ENCODE data around the gene ATAD1. TPM values are rescaled to one million over a fixed set of nuclear protein-coding genes. Genes with fewer than 3 reads are reported as not detected.
"Not testable (repeated sequence)": the region's sequence is repeated elsewhere in the genome, so short reads cannot be mapped to it uniquely, and the experiment has no call there.

Gene ATAD1
- total and polyA plus RNA-seq, 9 of the 15 experiments (the other 6 are each of a cell fraction or from before 2014, with no cell fraction given), result 11.3 to 33.8 (median 27.3) TPM

- BruUV-seq (replicated peaks), result no TSS peak
- Histone ChIP-seq H3K9ac (ENCODE audit: insufficient read depth in 1 of 2, low read depth in 2 of 2, low read length in 2 of 2) (no peak overlapping the region), H3K27me3 (ENCODE audit: control insufficient read depth in 2 of 2, insufficient read depth in 2 of 2, low read length in 2 of 2) (no peaks in the 10 kb centered on the region), H3K9me1 (ENCODE audit: control insufficient read depth, insufficient read depth, low read length) (no peaks in the 10 kb centered on the region), H3K27ac (ENCODE audit: extremely low read depth, low read depth, low read length) (no peak overlapping the region), H3K4me1 (replicated peaks in 1 of 2; ENCODE audit: control insufficient read depth in 2 of 2, insufficient read depth in 2 of 2, low read length in 2 of 2) (no peaks in the 10 kb centered on the region), H3K79me2 (ENCODE audit: control insufficient read depth, insufficient read depth, low read length) (no peaks in the 10 kb centered on the region), H3K4me2 (ENCODE audit: insufficient read depth, low read length) (no peak overlapping the region), H4K20me1 (replicated peaks; ENCODE audit: control insufficient read depth, insufficient read depth, low read length) (no peaks in the 10 kb centered on the region), H3K9me3 (replicated peaks; ENCODE audit: control insufficient read depth, insufficient read depth, low read depth, low read length) (no peaks in the 10 kb centered on the region), H3K4me3 (no peak overlapping the region), H3K36me3 (ENCODE audit: control insufficient read depth, insufficient read depth, low read length) (no peaks in the 10 kb centered on the region), H2AFZ (ENCODE audit: low read depth, low read length) (no peak overlapping the region)
- intact Hi-C loops (cut with micrococcal nuclease), result no loop called here
- ChIA-PET CTCF (ENCODE audit: low intra/inter-chr PET ratio) (interaction anchor here (0.6 kb wide), 1 partner anchor 632 kb away, joined by 4 read pairs; no protein-coding TSS in a partner anchor), POLR2A (interaction anchor here (0.7 kb wide), 1 partner anchor 12 kb away, joined by 3 read pairs; no protein-coding TSS in a partner anchor)
- ATAC-seq, result no peak
- TF ChIP-seq FOS (IDR thresholded peaks at IDR 0.05; ENCODE audit: extremely low read depth, insufficient read length) (no peak), E2F1 (CRISPR knock-in tag; IDR thresholded peaks at IDR 0.05) (no peak), YBX1 (IDR thresholded peaks at IDR 0.05) (no peak), ZFP36 (IDR thresholded peaks at IDR 0.05; ENCODE audit: low read depth, low read length, partially characterized antibody) (no peak)
- FAIRE-seq, result no peak
- no peak for DNase-seq (ENCODE audit: extremely low read depth in 1 of 4, low spot score in 3 of 4)
- in situ Hi-C loops (cut with MboI), result no loop called here
Measured at GRCh38 chr10:87849001-87849400, 31.0 kb upstream of the ATAD1 start.

DNA sequence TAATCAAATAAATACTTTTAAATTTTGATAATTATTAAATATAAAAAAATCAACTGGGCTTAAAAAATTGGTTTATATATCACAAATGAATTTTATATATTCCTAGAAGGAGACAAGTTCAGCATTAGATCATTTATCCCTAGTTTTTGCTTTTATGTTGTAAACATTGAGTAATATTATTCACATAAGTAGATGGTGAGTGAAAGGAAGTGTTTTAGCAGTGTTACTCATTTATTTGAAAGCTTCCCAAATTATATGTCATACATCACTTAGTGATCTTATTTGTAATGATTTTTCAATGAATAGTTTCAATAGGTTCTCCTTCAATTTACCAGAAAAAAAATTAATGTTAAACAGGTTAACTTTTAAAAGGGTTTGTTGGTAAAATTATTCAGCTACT lies 29.5 kb upstream of the ATAD1 start:
- H3K36me3 ChIP-seq (ENCODE audit: control insufficient read depth, insufficient read depth, low read length), result no peaks in the 10 kb centered on the region
- DNase-seq (ENCODE audit: extremely low read depth in 1 of 4, low spot score in 3 of 4), result no peak
- H4K20me1 ChIP-seq (replicated peaks; ENCODE audit: control insufficient read depth, insufficient read depth, low read length), result no peaks in the 10 kb centered on the region
- ChIA-PET POLR2A (no interaction called here), CTCF (ENCODE audit: low intra/inter-chr PET ratio) (no interaction called here)
- no peaks in the 10 kb centered on the region for H3K27me3 ChIP-seq (ENCODE audit: control insufficient read depth in 2 of 2, insufficient read depth in 2 of 2, low read length in 2 of 2)
- in situ Hi-C loops (cut with MboI) (no loop called here), intact Hi-C loops (cut with micrococcal nuclease) (no loop called here)
- no peak for TF ChIP-seq PRMT5 (CRISPR knock-in tag; IDR thresholded peaks at IDR 0.05)
- TF ChIP-seq OTX1 (CRISPR knock-in tag; IDR thresholded peaks at IDR 0.05), result no peak
- TF ChIP-seq MAFG (tag; conservative IDR thresholded peaks at IDR 0.05), result no peak
- TF ChIP-seq E2F5 (CRISPR knock-in tag; IDR thresholded peaks at IDR 0.05), result no peak
- no peak for TF ChIP-seq BHLHE40 (IDR thresholded peaks at IDR 0.05; ENCODE audit: low read length)
- no peak overlapping the region for H3K4me3 ChIP-seq
- no peak overlapping the region for H3K27ac ChIP-seq (ENCODE audit: extremely low read depth, low read depth, low read length)
- no peak for FAIRE-seq
- no TSS peak for BruUV-seq (replicated peaks)
- no peak overlapping the region for H3K4me2 ChIP-seq (ENCODE audit: insufficient read depth, low read length)
- H2AFZ ChIP-seq (ENCODE audit: low read depth, low read length), result no peak overlapping the region
- H3K4me1 ChIP-seq (replicated peaks in 1 of 2; ENCODE audit: control insufficient read depth in 2 of 2, insufficient read depth in 2 of 2, low read length in 2 of 2), result no peaks in the 10 kb centered on the region
- H3K9ac ChIP-seq (ENCODE audit: insufficient read depth in 1 of 2, low read depth in 2 of 2, low read length in 2 of 2), result no peak overlapping the region
- ATAC-seq, result no peak
- H3K9me3 ChIP-seq (replicated peaks; ENCODE audit: control insufficient read depth, insufficient read depth, low read depth, low read length), result no peaks in the 10 kb centered on the region
- no peaks in the 10 kb centered on the region for H3K9me1 ChIP-seq (ENCODE audit: control insufficient read depth, insufficient read depth, low read length)
- no peaks in the 10 kb centered on the region for H3K79me2 ChIP-seq (ENCODE audit: control insufficient read depth, insufficient read depth, low read length)

DNA sequence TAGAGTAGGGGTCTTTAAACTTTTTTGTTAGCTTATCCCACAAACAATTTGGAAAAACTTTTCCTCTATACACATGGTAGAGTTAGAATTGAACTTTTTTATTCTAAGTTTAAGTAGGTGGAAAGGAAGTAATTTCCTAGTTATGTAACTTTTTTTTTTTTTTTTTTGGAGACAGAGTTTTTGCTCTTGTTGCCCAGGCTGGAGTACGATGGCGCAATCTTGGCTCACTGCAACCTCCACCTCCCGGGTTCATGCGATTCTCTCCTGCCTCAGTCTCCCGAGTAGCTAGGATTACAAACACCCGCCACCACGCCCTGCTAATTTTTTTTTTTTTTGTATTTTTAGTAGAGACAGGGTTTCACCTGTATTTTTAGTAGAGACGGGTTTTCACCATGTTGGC lies 28.7 kb upstream of the ATAD1 start:
- H3K9me3 ChIP-seq (replicated peaks; ENCODE audit: control insufficient read depth, insufficient read depth, low read depth, low read length); H3K79me2 ChIP-seq (ENCODE audit: control insufficient read depth, insufficient read depth, low read length); H3K4me1 ChIP-seq (replicated peaks in 1 of 2; ENCODE audit: control insufficient read depth in 2 of 2, insufficient read depth in 2 of 2, low read length in 2 of 2); H3K4me3 ChIP-seq; H3K4me2 ChIP-seq (ENCODE audit: insufficient read depth, low read length); intact Hi-C loops (cut with micrococcal nuclease); H3K9ac ChIP-seq (ENCODE audit: insufficient read depth in 1 of 2, low read depth in 2 of 2, low read length in 2 of 2); H3K27me3 ChIP-seq (ENCODE audit: control insufficient read depth in 2 of 2, insufficient read depth in 2 of 2, low read length in 2 of 2); in situ Hi-C loops (cut with MboI); CTCF ChIA-PET (ENCODE audit: low intra/inter-chr PET ratio); H4K20me1 ChIP-seq (replicated peaks; ENCODE audit: control insufficient read depth, insufficient read depth, low read length); H3K36me3 ChIP-seq (ENCODE audit: control insufficient read depth, insufficient read depth, low read length); FAIRE-seq; H3K27ac ChIP-seq (ENCODE audit: extremely low read depth, low read depth, low read length); POLR2A ChIA-PET; H2AFZ ChIP-seq (ENCODE audit: low read depth, low read length); DNase-seq (ENCODE audit: extremely low read depth in 1 of 4, low spot score in 3 of 4); ATAC-seq; H3K9me1 ChIP-seq (ENCODE audit: control insufficient read depth, insufficient read depth, low read length); BruUV-seq (replicated peaks): not testable (repeated sequence)
- 23% methylated on average over 4 of the region's 8 CpGs for WGBS (ENCODE audit: insufficient coverage, low coverage, missing lambda C conversion rate)
